Neural progenitor cell (in vitro differentiated cells): ENCODE measurements around the gene CRMP1.

Experiments used
- EZH2 ChIP-seq: fragments of 200-600 bp; sonication (generic); IDR thresholded peaks from 2 replicates; pipeline ENCODE4 v1.6.1; 2017; ENCODE audit warnings: antibody characterized with exemption, mild to moderate bottlenecking, moderate library complexity
- TF ChIP-seq, protein P1 (sequence below): fragments of 200-600 bp; sonication (generic); IDR thresholded peaks from 2 replicates; pipeline ENCODE4 v1.5.1; 2017; ENCODE audit warnings: antibody characterized with exemption, mild to moderate bottlenecking

DNA sequence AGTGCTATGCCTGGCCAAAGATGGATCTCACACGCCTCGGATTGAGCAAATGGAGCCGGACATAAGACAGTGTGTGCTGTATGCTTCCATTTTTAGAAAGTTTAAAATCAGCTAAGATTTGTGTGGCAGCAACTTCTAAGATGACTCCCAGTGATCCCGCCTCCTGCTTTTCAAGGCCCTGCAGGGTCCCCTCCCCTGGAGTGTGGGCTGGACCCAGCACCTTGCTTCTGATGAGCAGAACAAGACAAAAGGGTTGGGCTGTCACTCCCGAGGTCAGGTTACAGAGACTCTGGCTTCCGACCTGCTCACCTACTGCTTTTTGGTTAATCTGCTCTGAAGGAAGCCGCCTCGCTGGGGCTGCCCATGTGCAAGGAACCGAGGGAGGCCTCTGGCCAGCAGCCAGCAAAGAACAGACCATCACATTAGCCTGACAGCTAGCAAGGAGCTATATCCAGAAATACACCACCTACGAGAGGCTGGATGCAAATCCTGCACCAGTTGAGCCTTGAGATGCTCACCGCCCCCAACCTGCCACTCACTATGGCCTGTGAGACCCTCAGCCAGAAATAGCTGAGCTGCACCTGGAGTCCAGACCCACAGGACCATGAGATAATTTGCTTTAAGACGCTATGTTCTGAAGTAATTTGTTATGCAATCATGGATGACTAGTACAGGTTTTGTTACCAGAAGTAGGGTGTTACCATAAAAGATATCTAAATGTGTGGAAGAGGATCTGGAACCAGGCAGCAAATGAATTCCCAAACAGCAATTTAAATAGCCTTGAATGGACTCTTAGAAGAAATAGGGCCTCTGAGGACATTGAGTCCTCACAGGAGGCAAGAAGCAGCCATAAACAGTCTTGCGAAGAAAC, 47.6 kb downstream of the CRMP1 start:
- TF ChIP-seq, protein P1, sequence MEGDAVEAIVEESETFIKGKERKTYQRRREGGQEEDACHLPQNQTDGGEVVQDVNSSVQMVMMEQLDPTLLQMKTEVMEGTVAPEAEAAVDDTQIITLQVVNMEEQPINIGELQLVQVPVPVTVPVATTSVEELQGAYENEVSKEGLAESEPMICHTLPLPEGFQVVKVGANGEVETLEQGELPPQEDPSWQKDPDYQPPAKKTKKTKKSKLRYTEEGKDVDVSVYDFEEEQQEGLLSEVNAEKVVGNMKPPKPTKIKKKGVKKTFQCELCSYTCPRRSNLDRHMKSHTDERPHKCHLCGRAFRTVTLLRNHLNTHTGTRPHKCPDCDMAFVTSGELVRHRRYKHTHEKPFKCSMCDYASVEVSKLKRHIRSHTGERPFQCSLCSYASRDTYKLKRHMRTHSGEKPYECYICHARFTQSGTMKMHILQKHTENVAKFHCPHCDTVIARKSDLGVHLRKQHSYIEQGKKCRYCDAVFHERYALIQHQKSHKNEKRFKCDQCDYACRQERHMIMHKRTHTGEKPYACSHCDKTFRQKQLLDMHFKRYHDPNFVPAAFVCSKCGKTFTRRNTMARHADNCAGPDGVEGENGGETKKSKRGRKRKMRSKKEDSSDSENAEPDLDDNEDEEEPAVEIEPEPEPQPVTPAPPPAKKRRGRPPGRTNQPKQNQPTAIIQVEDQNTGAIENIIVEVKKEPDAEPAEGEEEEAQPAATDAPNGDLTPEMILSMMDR: no peak
- TF ChIP-seq EZH2: no peak
